GM19328 (cell line): ENCODE measurements around the gene C5orf52.
"Not testable (repeated sequence)": the region's sequence is repeated elsewhere in the genome, so short reads cannot be mapped to it uniquely, and the experiment has no call there.

Source experiments
- ATAC-seq: cut with Tn5 transposase; IDR thresholded peaks from one replicate; pipeline ENCODE4 v1.9.1; 2021; ENCODE audit warnings: mild to moderate bottlenecking, moderate library complexity; ENCODE audit not compliant: unreplicated experiment

Gene C5orf52

DNA sequence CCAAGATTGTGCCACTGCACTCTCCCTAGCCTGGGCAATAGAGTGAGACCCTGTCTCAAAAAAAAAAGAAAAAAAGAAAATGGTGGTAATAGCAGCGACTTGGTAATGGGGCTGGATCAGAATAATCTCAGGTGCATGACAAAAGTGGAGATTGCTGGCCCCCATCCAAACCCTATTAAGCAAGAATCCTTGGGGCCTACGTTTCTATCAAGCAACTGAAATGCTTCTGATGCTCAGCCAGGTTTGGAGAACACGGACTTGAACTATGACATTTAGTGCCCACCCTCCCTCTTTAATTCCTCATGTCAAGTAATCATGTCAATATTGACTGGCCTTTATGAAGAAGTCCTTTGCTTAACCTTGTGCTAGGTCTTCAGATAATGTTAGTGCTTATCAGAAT is 6.6 kb downstream of the C5orf52 start:
- no peak for ATAC-seq

GRCh38 chr5:157679801-157680200 is 8.5 kb downstream of the C5orf52 start:
- no peak for ATAC-seq

- no peak for ATAC-seq
Measured at GRCh38 chr5:157680239-157680638, 8.9 kb downstream of the C5orf52 start.

DNA sequence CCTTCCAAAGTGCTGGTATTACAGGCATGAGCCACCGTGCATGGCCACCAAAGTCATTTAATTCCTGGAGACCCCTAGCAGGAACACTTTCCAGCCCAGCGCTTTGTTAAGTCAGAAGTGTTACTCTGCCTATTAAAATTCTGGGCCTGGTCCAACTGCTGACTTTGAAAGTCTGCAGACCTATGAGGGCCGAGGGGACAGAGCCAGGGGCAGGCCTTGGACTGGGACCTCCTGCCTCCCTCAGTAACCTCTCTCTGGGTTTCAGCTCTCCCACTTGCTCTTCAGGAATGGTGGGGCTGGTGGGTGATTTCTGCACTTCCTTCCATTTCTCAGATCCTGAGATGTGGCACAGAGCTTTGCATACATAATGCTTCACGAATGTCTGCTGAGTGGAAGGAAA is 9.7 kb downstream of the C5orf52 start:
- ATAC-seq = no peak

- no peak for ATAC-seq
Measured at GRCh38 chr5:157682257-157682656, 10.9 kb downstream of the C5orf52 start.

- ATAC-seq = not testable (repeated sequence)
Measured at GRCh38 chr5:157686276-157687197, 15.2 kb downstream of the C5orf52 start.

DNA sequence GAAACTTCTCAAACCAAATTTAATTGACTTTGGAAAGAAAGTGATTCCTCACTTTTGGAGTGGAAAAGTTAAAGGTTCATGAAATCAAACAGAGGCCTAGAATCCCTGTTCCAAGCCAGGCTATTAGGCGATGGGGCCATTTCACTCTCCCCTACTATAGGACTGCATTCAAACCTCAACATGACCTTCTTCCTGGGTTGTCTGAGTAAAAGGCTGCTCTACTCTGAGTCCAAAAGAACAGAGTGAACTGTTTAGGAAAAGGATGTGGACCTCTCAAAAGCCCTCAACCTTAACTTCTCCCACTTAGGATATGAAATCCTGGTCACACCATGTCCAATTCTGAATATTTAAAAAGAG is 15.8 kb downstream of the C5orf52 start:
- ATAC-seq = no peak

GRCh38 chr5:157689942-157690689 is 18.8 kb downstream of the C5orf52 start:
- no peak for ATAC-seq

DNA sequence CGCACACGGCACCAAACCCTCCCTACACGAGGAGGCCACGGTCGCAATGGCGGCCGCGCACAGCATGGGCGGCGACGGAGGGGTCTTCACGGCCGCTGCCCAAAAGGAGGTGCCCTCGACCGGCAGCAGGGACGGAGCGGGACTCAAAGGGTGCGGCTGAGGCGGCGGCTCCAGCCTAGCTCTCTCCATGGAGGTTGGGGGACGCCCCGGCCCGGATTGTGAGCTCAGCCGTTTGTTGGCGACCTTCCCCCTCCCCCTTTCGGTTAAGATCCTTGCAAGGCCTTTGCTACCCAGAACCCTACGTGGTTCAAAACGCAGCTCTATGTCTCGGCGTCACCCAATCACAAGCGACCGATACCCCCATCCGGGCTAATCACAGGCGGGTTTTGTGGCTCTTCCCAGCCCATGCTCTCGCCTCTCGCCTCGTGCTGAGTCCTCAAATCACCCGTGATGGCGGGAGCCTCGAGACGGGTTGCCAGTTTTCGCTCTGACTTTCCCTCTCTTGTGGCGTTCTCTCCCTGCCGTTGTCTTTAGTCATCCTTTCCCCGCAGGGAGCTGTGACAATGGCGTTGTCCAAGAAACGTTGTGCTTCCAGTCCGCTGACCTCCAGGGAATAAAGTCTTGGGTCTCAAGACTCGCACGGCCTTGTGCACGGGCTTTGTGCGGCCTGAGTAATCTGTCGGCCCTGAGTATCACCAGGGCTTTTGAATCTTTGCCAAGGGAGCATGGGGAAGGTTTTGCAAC is 19.5 kb downstream of the C5orf52 start:
- no peak for ATAC-seq

DNA sequence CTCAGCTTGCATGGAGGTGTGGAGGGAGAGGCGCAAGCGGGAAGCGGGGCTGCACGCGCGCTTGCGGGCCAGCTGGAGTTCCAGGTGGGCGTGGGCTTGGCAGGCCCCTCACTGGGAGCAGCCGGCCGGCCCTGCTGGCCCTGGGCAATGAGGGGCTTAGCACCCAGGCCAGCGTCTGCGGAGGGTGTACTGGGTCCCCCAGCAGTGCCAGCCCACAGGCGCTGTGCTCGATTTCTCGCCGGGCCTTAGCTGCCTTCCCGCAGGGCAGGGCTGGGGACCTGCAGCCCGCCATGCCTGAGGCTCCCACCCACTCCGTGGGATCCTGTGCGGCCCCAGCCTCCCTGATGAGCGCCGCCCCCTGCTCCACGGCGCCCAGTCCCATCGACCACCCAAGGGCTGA is 22.5 kb downstream of the C5orf52 start:
- ATAC-seq = not testable (repeated sequence)

- not testable (repeated sequence) for ATAC-seq
Measured at GRCh38 chr5:157696154-157696553, 24.8 kb downstream of the C5orf52 start.

- not testable (repeated sequence) for ATAC-seq
Measured at GRCh38 chr5:157698674-157699073, 27.3 kb downstream of the C5orf52 start.

DNA sequence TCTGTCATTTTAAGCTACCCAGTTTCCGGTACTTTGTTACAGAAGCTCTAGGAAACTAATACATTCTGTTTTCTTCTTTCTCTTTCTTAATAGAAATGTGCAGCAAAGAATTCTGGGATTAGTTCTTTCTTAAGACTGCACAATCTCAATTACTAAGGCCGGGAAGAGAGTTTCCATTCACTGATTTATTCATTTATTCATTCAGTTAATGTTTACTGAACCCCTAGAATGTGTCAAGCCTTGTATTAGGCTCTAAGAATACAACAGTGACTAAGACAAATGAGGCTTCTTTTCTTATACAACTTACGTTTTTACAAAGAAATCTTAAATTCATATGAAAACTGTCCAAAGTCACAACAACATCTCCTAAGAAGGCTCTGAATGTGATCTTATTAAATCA is 32.4 kb downstream of the C5orf52 start:
- no peak for ATAC-seq

DNA sequence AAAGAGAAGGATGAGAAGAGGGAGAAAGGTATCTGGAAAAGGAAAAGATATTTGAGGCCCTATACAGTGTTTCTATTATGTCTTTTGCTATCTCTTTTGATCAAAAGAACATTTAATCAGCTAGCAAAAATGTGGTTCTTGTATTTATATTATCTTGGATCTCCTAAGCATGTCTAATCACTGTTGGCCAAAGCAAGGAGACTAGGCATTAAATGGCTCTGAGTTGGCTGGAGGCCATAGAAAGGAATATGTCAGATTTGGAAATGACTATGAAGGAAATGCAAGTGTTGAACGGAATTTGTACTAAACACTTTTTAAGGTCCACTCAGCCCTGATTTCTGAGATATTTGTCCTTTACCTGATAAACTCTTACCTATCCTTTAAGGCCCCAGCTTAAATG is 37.5 kb downstream of the C5orf52 start:
- ATAC-seq = no peak

- no peak for ATAC-seq
Measured at GRCh38 chr5:157709346-157709745, 38.0 kb downstream of the C5orf52 start.

DNA sequence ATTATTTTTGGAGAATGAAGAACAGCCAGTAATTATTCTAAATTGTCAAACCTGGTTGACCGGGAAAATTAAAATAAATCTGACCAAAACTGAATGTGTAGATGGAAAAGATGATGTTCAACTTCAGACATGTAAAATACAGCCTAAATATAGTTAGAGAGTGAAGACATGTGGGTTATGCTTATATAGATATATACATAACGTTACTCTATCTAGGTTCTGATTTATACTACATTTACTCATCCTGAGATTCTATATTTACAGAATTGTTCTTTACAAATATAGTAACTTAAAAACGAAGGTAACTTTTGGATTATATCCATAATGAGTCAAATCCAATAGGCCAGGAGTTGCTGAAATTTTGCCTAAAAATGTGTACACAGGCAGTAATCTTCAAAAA is 39.1 kb downstream of the C5orf52 start:
- ATAC-seq = no peak

DNA sequence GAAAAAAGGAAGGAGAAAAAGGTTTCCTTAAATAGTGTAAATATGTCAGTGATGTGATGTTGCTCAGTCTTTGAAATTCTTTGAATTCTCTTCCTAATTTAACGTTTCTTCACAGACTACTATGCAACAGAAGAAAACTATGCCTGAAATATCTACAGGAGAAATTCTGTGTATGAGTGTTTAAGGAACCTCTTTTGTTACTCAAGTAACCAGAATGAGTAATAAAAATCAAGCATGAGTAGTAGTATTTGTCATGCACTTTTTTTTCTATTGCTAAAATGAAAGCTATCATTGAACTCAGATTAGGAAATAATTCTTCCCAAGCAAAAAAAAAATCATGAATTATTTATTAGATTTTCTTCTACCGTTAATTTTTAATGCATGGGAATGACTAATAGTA is 39.5 kb downstream of the C5orf52 start:
- ATAC-seq = no peak

- ATAC-seq = no peak
Measured at GRCh38 chr5:157713830-157714595, 42.7 kb downstream of the C5orf52 start.

DNA sequence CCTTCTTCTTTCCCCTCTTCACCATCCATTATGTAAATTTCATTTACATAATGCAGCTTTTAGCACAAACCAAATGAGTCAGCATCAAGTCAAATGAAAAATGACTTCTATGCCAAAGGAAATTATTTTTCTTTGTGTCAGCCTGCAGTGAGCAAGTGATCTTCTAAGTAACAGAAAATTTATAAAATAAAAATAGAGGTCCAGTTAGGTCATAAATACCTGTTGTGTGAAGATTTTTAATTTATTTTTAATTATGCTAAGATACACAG is 43.2 kb downstream of the C5orf52 start:
- no peak for ATAC-seq

DNA sequence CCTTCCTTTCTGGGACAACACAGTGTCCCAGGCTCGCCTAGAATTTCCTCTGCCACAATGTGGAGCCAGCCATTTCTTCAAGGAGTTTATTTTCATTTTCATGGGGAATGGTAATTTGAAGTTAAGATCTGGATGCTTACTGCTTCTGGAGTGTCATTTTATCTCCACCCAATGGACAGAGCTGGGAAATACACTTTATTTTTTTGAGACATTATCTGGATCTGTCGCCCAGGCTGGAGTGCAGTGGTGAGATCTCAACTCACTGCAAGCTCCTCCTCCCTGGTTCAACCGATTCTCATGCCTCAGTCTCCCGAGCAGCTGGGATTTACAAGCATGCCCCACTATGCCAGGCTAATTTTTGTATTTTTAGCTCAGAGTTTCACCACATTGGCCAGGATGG is 47.2 kb downstream of the C5orf52 start:
- ATAC-seq = no peak

DNA sequence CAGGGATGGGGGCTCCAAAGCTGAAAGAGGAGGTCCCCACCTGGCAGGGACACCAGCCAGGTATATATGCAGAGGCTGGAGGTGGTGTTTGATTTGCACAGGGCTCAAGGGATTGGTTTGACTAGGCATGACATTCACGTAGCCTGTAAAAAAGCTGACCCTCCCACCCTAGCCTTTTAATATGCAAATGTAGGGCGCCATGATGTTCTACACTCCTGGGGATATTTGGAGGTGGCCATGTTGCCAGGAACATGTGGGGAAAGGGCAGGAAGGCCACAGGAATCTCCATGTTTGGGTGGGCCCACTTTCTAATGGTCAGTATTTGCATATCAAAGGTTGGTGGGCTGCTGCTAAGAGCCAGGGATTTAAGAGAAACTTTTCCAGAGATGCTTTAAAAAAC is 47.9 kb downstream of the C5orf52 start:
- ATAC-seq = no peak
